NCI-H2196 treated with DMSO at 0.1 percent for 48 hours (cell line): ENCODE measurements around the gene BMF.

ENCODE experiments used
- DNase-seq: peaks from one replicate; lab custom pipeline; 2025; ENCODE audit not compliant: unreplicated experiment; lab: John Stamatoyannopoulos, UW

Gene BMF

GRCh38 chr15:40067921-40068624 lies 40.6 kb downstream of the BMF start:
- DNase-seq = no peak

GRCh38 chr15:40066589-40066988 lies 42.1 kb downstream of the BMF start:
- no peak for DNase-seq

GRCh38 chr15:40065166-40065565 lies 43.5 kb downstream of the BMF start:
- peak; percentile 24 for DNase-seq

- no peak for DNase-seq
These were observed 44.3 kb downstream of the BMF start for GRCh38 chr15:40064231-40064894.

- no peak for DNase-seq
These were observed 45.1 kb downstream of the BMF start for GRCh38 chr15:40063563-40064011.

- DNase-seq = no peak
These were observed 45.7 kb downstream of the BMF start for GRCh38 chr15:40062816-40063562.

GRCh38 chr15:40061212-40061901 lies 47.3 kb downstream of the BMF start:
- no peak for DNase-seq

- DNase-seq = no peak
These were observed 48.3 kb downstream of the BMF start for GRCh38 chr15:40060236-40060961.

GRCh38 chr15:40059821-40060220 lies 48.9 kb downstream of the BMF start:
- no peak for DNase-seq

GRCh38 chr15:40058476-40059140 lies 50.1 kb downstream of the BMF start:
- DNase-seq = no peak

GRCh38 chr15:40055576-40056293 lies 52.9 kb downstream of the BMF start:
- DNase-seq = no peak

GRCh38 chr15:40054855-40055575 lies 53.7 kb downstream of the BMF start:
- peak; percentile 56 for DNase-seq

- DNase-seq = no peak
These were observed 54.1 kb downstream of the BMF start for GRCh38 chr15:40054605-40054854.

- no peak for DNase-seq
These were observed 54.7 kb downstream of the BMF start for GRCh38 chr15:40053831-40054604.

GRCh38 chr15:40053079-40053830 lies 55.4 kb downstream of the BMF start:
- DNase-seq = no peak

- no peak for DNase-seq
These were observed 56.1 kb downstream of the BMF start for GRCh38 chr15:40052604-40053003.

GRCh38 chr15:40051616-40052415 lies 56.9 kb downstream of the BMF start:
- DNase-seq = no peak
